HG03439 (cell line): ENCODE results near the gene EEF2.

Experiments used
- ATAC-seq: cut with Tn5 transposase; IDR thresholded peaks from one replicate; pipeline ENCODE4 v1.9.1; 2021; ENCODE audit warnings: mild to moderate bottlenecking, moderate library complexity; ENCODE audit not compliant: unreplicated experiment

Gene EEF2

GRCh38 chr19:3984908-3985642, at the start of gene EEF2:
EEF2 (minus strand) TSS chr19:3985463; CDS start chr19:3985380, 83 bp downstream.
- ATAC-seq: peak; percentile 38

GRCh38 chr19:4034048-4035017, 49.1 kb upstream of the EEF2 start:
- no peak for ATAC-seq

- no peak for ATAC-seq
These were observed 48.0 kb upstream of the EEF2 start for GRCh38 chr19:4033028-4033956.

GRCh38 chr19:4032436-4032835, 47.2 kb upstream of the EEF2 start:
- no peak for ATAC-seq

GRCh38 chr19:4031420-4031819, 46.2 kb upstream of the EEF2 start:
- ATAC-seq: no peak

- no peak for ATAC-seq
These were observed 45.7 kb upstream of the EEF2 start for GRCh38 chr19:4030981-4031380.

GRCh38 chr19:4030552-4030951, 45.3 kb upstream of the EEF2 start:
- no peak for ATAC-seq

GRCh38 chr19:4029247-4029614, 44.0 kb upstream of the EEF2 start:
- no peak for ATAC-seq

- ATAC-seq: no peak
These were observed 43.3 kb upstream of the EEF2 start for GRCh38 chr19:4028334-4029246.

- ATAC-seq: no peak
These were observed 41.9 kb upstream of the EEF2 start for GRCh38 chr19:4027146-4027545.

- no peak for ATAC-seq
These were observed 40.1 kb upstream of the EEF2 start for GRCh38 chr19:4025317-4025716.

- no peak for ATAC-seq
These were observed 38.5 kb upstream of the EEF2 start for GRCh38 chr19:4023600-4024398.

GRCh38 chr19:4019578-4019977, 34.3 kb upstream of the EEF2 start:
- no peak for ATAC-seq

- no peak for ATAC-seq
These were observed 33.7 kb upstream of the EEF2 start for GRCh38 chr19:4018775-4019504.

- no peak for ATAC-seq
These were observed 32.9 kb upstream of the EEF2 start for GRCh38 chr19:4018140-4018613.

GRCh38 chr19:4016903-4017638, 31.8 kb upstream of the EEF2 start:
- no peak for ATAC-seq

GRCh38 chr19:4016486-4016885, 31.2 kb upstream of the EEF2 start:
- ATAC-seq: no peak
